GM13977 (cell line): Measurements from ENCODE around the gene KAZN.

ENCODE experiments used
- DNase-seq: peaks from one replicate; pipeline ENCODE4 v3.0.0; 2012; ENCODE audit warnings: low spot score
- CTCF ChIP-seq: IDR thresholded peaks from 2 replicates; pipeline ENCODE4 v1.5.1; 2012; ENCODE audit warnings: mild to moderate bottlenecking, control low read depth; ENCODE audit not compliant: insufficient read depth; ENCODE audit errors: extremely low read depth, missing control alignments
- in situ Hi-C: fragments of 300-500 bp; cut with MboI; formaldehyde crosslinking; loops from one replicate; pipeline ENCODE4 v1.12.0; 2022; ENCODE audit warnings: low sequenced_read_pairs, low pct_unique_long_range_greater_than_20kb, mixed read lengths, inconsistent platforms; ENCODE audit not compliant: unreplicated experiment

KAZN gene

GRCh38 chr1:14733779-14734140 is 135.3 kb downstream of the KAZN start:
- no peak for DNase-seq
- in situ Hi-C loops, result no loop called here
- TF ChIP-seq CTCF, result no peak

GRCh38 chr1:14735841-14736240 is 137.4 kb downstream of the KAZN start:
- DNase-seq, result no peak
- TF ChIP-seq CTCF, result no peak
- in situ Hi-C loops, result no loop called here

GRCh38 chr1:14737561-14738094 is 139.1 kb downstream of the KAZN start:
- no peak for TF ChIP-seq CTCF
- DNase-seq, result no peak
- in situ Hi-C loops, result no loop called here

GRCh38 chr1:14738235-14738634 is 139.8 kb downstream of the KAZN start:
- TF ChIP-seq CTCF, result no peak
- in situ Hi-C loops, result no loop called here
- DNase-seq, result no peak

GRCh38 chr1:14738647-14739046 is 140.2 kb downstream of the KAZN start:
- no peak for TF ChIP-seq CTCF
- in situ Hi-C loops, result no loop called here
- no peak for DNase-seq

- in situ Hi-C loops, result no loop called here
- peak; percentile 41 for DNase-seq
- TF ChIP-seq CTCF, result no peak
Observed at GRCh38 chr1:14739082-14739832, 140.8 kb downstream of the KAZN start.
